Measurements from ENCODE around the gene PTGES.
"Not testable (repeated sequence)": the region's sequence is repeated elsewhere in the genome, so short reads cannot be mapped to it uniquely, and the experiment has no call there.

The PTGES gene

GRCh38 chr9:129752900-129753729, at the start of gene PTGES:
PTGES (minus strand) TSS chr9:129753042; CDS start chr9:129753012, 30 bp downstream.
- DNase-seq (ENCODE audit: low read depth), result peak; percentile 81

GRCh38 chr9:129801504-129801903, 48.7 kb upstream of the PTGES start:
- no peak for DNase-seq (ENCODE audit: low read depth)

GRCh38 chr9:129798973-129799372, 46.1 kb upstream of the PTGES start:
- no peak for DNase-seq (ENCODE audit: low read depth)

- DNase-seq (ENCODE audit: low read depth), result not testable (repeated sequence)
Observed at GRCh38 chr9:129796029-129796428, 43.2 kb upstream of the PTGES start.

GRCh38 chr9:129794549-129794948, 41.7 kb upstream of the PTGES start:
- DNase-seq (ENCODE audit: low read depth), result no peak

- DNase-seq (ENCODE audit: low read depth), result no peak
Observed at GRCh38 chr9:129786481-129786880, 33.6 kb upstream of the PTGES start.

GRCh38 chr9:129785866-129786265, 33.0 kb upstream of the PTGES start:
- no peak for DNase-seq (ENCODE audit: low read depth)

GRCh38 chr9:129784970-129785369, 32.1 kb upstream of the PTGES start:
- not testable (repeated sequence) for DNase-seq (ENCODE audit: low read depth)

- peak; percentile 71 for DNase-seq (ENCODE audit: low read depth)
Observed at GRCh38 chr9:129783516-129784361, 30.9 kb upstream of the PTGES start.

- no peak for DNase-seq (ENCODE audit: low read depth)
Observed at GRCh38 chr9:129781981-129782380, 29.1 kb upstream of the PTGES start.

- no peak for DNase-seq (ENCODE audit: low read depth)
Observed at GRCh38 chr9:129781131-129781530, 28.3 kb upstream of the PTGES start.

- no peak for DNase-seq (ENCODE audit: low read depth)
Observed at GRCh38 chr9:129779560-129780190, 26.8 kb upstream of the PTGES start.

GRCh38 chr9:129778469-129778868, 25.6 kb upstream of the PTGES start:
- no peak for DNase-seq (ENCODE audit: low read depth)

- DNase-seq (ENCODE audit: low read depth), result no peak
Observed at GRCh38 chr9:129777769-129778130, 24.9 kb upstream of the PTGES start.

GRCh38 chr9:129776938-129777768, 24.3 kb upstream of the PTGES start:
- peak; percentile 97 for DNase-seq (ENCODE audit: low read depth)

GRCh38 chr9:129776566-129776937, 23.7 kb upstream of the PTGES start:
- no peak for DNase-seq (ENCODE audit: low read depth)

- not testable (repeated sequence) for DNase-seq (ENCODE audit: low read depth)
Observed at GRCh38 chr9:129776096-129776495, 23.3 kb upstream of the PTGES start.

GRCh38 chr9:129775448-129775798, 22.6 kb upstream of the PTGES start:
- DNase-seq (ENCODE audit: low read depth), result no peak

GRCh38 chr9:129774791-129775447, 22.1 kb upstream of the PTGES start:
- DNase-seq (ENCODE audit: low read depth), result no peak

- DNase-seq (ENCODE audit: low read depth), result no peak
Observed at GRCh38 chr9:129773262-129774048, 20.6 kb upstream of the PTGES start.

- no peak for DNase-seq (ENCODE audit: low read depth)
Observed at GRCh38 chr9:129770741-129771140, 17.9 kb upstream of the PTGES start.

Data from fibroblast of the conjunctiva (primary cell).